Measurements from ENCODE around the gene DACH1. TPM values are rescaled to one million over a fixed set of nuclear protein-coding genes. Genes with fewer than 3 reads are reported as not detected.

DACH1 gene
- total RNA-seq, 1 experiment from 2014 or later, result not detected

- no peak for ATAC-seq
- H3K27me3 ChIP-seq (ENCODE audit: insufficient read depth, low read length), result no peaks in the 10 kb centered on the region
- TF ChIP-seq YY1 (IDR thresholded peaks at IDR 0.05; ENCODE audit: extremely low read depth, insufficient replicate concordance, low read depth, low read length) (no peak), ZFX (IDR thresholded peaks at IDR 0.05) (no peak), CBX3 (IDR thresholded peaks at IDR 0.05; ENCODE audit: low read depth) (no peak), EZH2 (IDR thresholded peaks at IDR 0.05) (no peak), EGR1 (IDR thresholded peaks at IDR 0.05; ENCODE audit: low read depth) (no peak), ELF1 (IDR thresholded peaks at IDR 0.05; ENCODE audit: borderline replicate concordance, low read depth) (no peak)
- no peaks in the 10 kb centered on the region for H3K9me2 ChIP-seq (ENCODE audit: insufficient read depth)
- POLR2A ChIA-PET, result no interaction called here
- no peak overlapping the region for H3K27ac ChIP-seq (ENCODE audit: low read depth, low read length)
- intact Hi-C loops (cut with micrococcal nuclease), result no loop called here
- no TSS peak for BruUV-seq (replicated peaks)
- no peak for DNase-seq (ENCODE audit: low read depth, low spot score)
- no peaks in the 10 kb centered on the region for H3K36me3 ChIP-seq (ENCODE audit: control insufficient read depth in 1 of 2, insufficient read depth in 2 of 2, low read length in 2 of 2)
- no peak overlapping the region for H3K9ac ChIP-seq (ENCODE audit: low read length)
- CTCF ChIA-PET, result no interaction called here
- RAD21 ChIA-PET (ENCODE audit: low non-redundant PET in 1 of 2, low total read pairs in 2 of 2, uncharacterized antibody in 2 of 2, unreplicated experiment in 2 of 2), result no interaction called here
- H3K9me3 ChIP-seq (ENCODE audit: control insufficient read depth in 1 of 2, insufficient read depth in 1 of 2, low read depth in 1 of 2, low read length in 2 of 2), result peaks cover 3 to 4% of the 10 kb centered on the region in 2 experiments; a peak in 2 of 4 replicates
- no peak overlapping the region for H3K4me2 ChIP-seq (ENCODE audit: low read length)
- H3K4me1 ChIP-seq (ENCODE audit: control insufficient read depth in 1 of 2, insufficient read depth in 2 of 2, low read length in 2 of 2), result no peaks in the 10 kb centered on the region
- no peak overlapping the region for H2AFZ ChIP-seq (ENCODE audit: low read depth, low read length, poor library complexity, severe bottlenecking)
- H3K79me2 ChIP-seq (ENCODE audit: insufficient read depth, low read length), result no peaks in the 10 kb centered on the region
- no peaks in the 10 kb centered on the region for H4K20me1 ChIP-seq (ENCODE audit: insufficient read depth)
- no peak overlapping the region for H3K4me3 ChIP-seq (replicated peaks in 1 of 2; ENCODE audit: low read depth in 1 of 2, low read length in 2 of 2)
Observed at GRCh38 chr13:71882120-71882519, 15.1 kb upstream of the DACH1 start.

- BruUV-seq (replicated peaks), result no TSS peak
- RAD21 ChIA-PET (ENCODE audit: low non-redundant PET in 1 of 2, low total read pairs in 2 of 2, uncharacterized antibody in 2 of 2, unreplicated experiment in 2 of 2), result no interaction called here
- DNase-seq (ENCODE audit: low read depth, low spot score), result no peak
- TF ChIP-seq POLR2A (IDR thresholded peaks at IDR 0.05; ENCODE audit: borderline replicate concordance, extremely low read depth, insufficient read depth, insufficient read length) (no peak), CBX3 (IDR thresholded peaks at IDR 0.05; ENCODE audit: low read depth) (no peak), FOSL1 (IDR thresholded peaks at IDR 0.05; ENCODE audit: low read depth) (no peak), YY1 (IDR thresholded peaks at IDR 0.05; ENCODE audit: extremely low read depth, insufficient replicate concordance, low read depth, low read length) (no peak), POLR2AphosphoS5 (IDR thresholded peaks at IDR 0.05; ENCODE audit: low read depth, low read length) (no peak), MAX (IDR thresholded peaks at IDR 0.05) (no peak), SRF (IDR thresholded peaks at IDR 0.05; ENCODE audit: low read depth) (no peak), ATF3 (IDR thresholded peaks at IDR 0.05) (no peak), RAD21 (IDR thresholded peaks at IDR 0.05; ENCODE audit: low read depth) (no peak), SP1 (IDR thresholded peaks at IDR 0.05; ENCODE audit: low read depth) (no peak), TCF7L2 (IDR thresholded peaks at IDR 0.05; ENCODE audit: borderline replicate concordance, extremely low read depth, insufficient read depth, insufficient read length) (no peak), CEBPB (IDR thresholded peaks at IDR 0.05; ENCODE audit: low read depth) (no peak), CTCF (IDR thresholded peaks at IDR 0.05 in 2 of 3, conservative IDR thresholded peaks at IDR 0.05 in 1 of 3; ENCODE audit: borderline replicate concordance in 1 of 3, insufficient read depth in 1 of 3, low read depth in 2 of 3, low read length in 2 of 3) (no peak), ELF1 (IDR thresholded peaks at IDR 0.05; ENCODE audit: borderline replicate concordance, low read depth) (no peak), EZH2 (IDR thresholded peaks at IDR 0.05) (no peak), SIN3A (IDR thresholded peaks at IDR 0.05; ENCODE audit: low read depth) (no peak)
Observed at GRCh38 chr13:71880753-71881541, 13.9 kb upstream of the DACH1 start.

More at GRCh38 chr13:71880753-71881541, 13.9 kb upstream of the DACH1 start:
- ChIA-PET POLR2A (no interaction called here), CTCF (no interaction called here)
- no peak overlapping the region for H3K4me3 ChIP-seq (replicated peaks in 1 of 2; ENCODE audit: low read depth in 1 of 2, low read length in 2 of 2)
- H4K20me1 ChIP-seq (ENCODE audit: insufficient read depth), result no peaks in the 10 kb centered on the region
- H3K79me2 ChIP-seq (ENCODE audit: insufficient read depth, low read length), result no peaks in the 10 kb centered on the region
- ATAC-seq, result no peak
- no peaks in the 10 kb centered on the region for H3K9me2 ChIP-seq (ENCODE audit: insufficient read depth)
- H3K36me3 ChIP-seq (ENCODE audit: control insufficient read depth in 1 of 2, insufficient read depth in 2 of 2, low read length in 2 of 2), result no peaks in the 10 kb centered on the region
- H3K27me3 ChIP-seq (ENCODE audit: insufficient read depth, low read length), result no peaks in the 10 kb centered on the region
- no peak overlapping the region for H3K9ac ChIP-seq (ENCODE audit: low read length)
- H3K27ac ChIP-seq (ENCODE audit: low read depth, low read length), result no peak overlapping the region
- H3K4me2 ChIP-seq (ENCODE audit: low read length), result no peak overlapping the region
- intact Hi-C loops (cut with micrococcal nuclease), result no loop called here
- H3K4me1 ChIP-seq (ENCODE audit: control insufficient read depth in 1 of 2, insufficient read depth in 2 of 2, low read length in 2 of 2), result no peaks in the 10 kb centered on the region
- H3K9me3 ChIP-seq (ENCODE audit: control insufficient read depth in 1 of 2, insufficient read depth in 1 of 2, low read depth in 1 of 2, low read length in 2 of 2), result peaks cover 4% of the 10 kb centered on the region in 2 experiments; a peak in 2 of 4 replicates
- H2AFZ ChIP-seq (ENCODE audit: low read depth, low read length, poor library complexity, severe bottlenecking), result no peak overlapping the region

Data from HCT116 (cell line).